Measurements from ENCODE around the gene DBN1.

The DBN1 gene

DNA sequence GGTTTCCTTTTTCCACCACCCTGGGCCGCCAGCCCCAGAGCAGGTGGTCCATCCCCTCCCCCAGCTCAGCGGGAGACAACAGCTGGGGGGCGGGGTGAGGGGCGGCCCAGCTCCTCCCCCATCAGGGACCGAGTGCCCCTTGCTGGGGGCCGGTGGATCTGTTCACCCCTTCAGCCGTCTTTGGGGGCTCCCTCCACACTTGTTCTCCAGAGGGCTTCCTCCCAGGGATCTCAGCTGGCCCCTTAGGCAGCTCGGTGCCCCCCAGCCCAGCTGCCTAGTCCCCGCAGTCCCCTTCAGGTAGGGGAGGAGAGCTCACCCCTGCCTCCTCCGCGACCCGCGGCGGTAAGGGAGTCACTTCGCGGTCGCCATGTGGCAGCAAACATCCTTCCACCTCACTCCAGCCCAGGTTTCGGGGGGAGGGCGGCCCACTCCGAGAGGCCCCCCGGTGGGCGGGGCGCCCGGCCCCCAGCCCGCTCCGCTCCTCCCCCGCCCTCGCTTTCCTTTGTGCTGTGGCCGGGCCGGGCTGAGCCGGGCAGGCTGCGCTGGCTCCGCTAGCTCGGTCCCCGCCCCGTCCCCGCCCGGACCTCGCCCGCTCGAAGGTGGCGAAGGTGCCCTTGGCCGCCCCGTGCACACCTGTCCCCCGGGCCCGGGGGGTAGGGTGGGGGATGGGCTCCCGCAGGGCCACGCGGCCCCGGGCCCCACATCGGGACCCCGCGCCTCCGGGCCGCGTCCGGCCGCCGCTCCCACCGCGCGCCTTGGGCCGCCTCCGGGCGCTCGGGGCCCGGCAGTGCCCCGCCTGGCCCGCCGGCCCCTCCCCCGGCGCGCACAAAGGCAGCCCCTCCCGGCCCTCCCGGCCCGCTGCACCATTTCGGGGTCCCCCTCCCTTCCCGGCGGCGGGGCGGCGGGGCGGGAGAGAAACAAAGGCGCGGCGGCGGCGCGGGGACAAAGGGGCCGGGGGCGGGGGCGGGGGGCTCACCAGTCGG is 683 bp downstream of the DBN1 start:
- peak; percentile 77 for DNase-seq

DNA sequence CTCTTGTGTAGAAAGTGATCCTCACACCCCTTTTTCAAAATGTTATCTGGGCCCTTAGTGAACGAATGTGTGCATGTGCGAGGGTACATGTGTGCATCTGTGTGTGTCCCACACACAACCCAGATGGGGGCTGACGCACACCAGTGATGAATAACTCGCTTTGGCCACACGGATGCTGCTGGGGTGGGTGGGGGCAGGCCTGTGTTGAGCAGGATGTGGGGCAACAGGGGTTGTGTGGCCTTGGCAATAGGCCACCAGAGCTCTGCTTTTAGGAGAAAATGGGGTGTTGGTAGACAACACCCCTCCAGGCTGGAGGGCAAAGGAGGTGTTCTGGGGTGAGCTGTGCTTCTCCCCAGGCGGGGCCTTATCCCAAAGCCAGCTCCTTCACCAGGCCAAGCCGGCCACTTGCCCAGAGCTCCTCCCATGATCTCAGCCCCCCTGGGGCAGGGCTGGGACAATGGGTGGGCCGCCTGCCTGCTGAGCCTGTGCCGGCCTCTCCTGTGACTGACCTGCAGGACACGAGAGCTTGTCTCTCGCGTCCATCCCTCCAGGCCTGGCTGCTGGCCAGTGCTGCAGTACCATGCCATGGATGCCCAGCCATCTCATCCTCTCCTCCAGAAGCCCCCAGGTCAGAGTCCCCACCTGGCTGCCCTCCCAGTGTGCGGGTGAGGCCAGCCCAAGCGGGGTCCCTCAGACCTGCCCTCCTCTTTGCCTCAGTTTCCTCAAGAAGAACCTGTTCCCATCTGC is 1.7 kb downstream of the DBN1 start:
- DNase-seq = no peak

DNA sequence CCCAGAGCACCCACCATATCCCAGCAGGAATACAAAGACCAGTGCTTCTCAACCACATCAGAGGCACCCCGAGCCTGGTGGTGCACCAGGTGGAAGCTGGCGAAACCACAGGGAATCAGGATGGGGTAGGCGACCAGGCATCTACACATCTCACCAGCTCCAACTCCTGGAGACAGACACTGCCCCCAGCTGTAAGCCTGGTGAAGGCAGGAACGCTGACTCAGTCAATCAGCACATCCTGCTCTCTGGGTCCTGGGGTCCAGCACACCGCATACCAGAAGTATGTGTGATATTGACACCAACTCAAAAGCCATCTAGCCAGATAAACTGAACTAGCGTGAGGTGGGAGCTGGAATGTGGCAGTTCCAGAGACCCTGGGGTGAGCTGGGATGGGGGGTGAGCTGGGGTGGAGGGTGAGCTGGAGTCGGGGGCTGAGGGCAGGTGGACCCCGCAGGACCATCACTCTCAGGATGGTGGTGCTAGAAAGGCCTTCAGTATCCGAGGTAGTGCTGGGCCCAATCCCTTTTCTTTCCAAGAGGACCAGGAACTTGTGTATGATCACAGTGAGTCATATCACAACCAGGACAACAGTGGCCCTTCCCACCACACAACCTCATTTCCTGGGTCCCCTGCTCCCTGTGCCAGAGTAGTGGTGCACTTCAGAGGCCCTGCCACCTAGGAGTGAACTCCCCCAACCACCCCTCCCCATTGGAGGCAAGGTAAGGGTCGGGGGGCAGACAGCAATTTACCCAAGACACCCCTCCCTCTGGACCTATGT is 2.5 kb downstream of the DBN1 start:
- DNase-seq = no peak

DNA sequence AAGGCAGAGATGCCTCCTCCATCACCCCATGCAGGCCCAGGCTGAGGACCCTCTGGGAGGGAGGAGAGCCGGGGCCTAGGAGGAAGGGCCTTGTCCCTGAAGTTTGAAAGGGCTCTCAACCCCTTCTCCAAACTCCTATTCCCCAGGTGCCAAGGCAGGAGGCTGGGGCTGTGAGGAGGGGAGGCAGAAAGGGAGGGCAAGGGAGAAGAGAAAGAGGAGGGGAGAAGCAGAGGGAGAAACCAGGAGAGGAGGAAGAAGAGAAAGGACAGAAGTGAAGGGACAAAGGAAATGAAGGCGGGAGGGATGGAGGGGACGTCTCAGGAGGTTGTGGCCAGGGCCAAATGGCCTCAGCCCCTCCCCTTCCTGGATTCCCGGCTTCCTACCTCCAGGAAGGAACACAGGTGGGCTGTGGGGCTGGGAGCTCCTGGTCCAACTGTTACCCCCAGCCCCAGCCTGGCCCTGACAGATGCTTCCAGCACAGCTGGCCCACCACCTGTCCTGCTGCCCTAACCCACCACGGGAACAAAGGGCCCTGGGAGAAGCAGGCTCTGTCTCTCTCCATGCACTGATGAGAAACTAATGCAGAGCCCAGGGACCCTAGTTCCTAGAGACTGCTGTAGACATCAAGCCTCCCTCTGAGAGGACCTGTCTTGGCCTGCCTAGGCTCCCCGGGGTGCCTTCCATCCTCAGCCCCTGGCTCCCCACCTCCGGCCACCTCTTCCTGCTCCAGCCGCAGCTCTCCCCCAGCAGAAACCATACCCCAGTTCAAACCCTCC is 3.5 kb downstream of the DBN1 start:
- peak; percentile 88 for DNase-seq

DNA sequence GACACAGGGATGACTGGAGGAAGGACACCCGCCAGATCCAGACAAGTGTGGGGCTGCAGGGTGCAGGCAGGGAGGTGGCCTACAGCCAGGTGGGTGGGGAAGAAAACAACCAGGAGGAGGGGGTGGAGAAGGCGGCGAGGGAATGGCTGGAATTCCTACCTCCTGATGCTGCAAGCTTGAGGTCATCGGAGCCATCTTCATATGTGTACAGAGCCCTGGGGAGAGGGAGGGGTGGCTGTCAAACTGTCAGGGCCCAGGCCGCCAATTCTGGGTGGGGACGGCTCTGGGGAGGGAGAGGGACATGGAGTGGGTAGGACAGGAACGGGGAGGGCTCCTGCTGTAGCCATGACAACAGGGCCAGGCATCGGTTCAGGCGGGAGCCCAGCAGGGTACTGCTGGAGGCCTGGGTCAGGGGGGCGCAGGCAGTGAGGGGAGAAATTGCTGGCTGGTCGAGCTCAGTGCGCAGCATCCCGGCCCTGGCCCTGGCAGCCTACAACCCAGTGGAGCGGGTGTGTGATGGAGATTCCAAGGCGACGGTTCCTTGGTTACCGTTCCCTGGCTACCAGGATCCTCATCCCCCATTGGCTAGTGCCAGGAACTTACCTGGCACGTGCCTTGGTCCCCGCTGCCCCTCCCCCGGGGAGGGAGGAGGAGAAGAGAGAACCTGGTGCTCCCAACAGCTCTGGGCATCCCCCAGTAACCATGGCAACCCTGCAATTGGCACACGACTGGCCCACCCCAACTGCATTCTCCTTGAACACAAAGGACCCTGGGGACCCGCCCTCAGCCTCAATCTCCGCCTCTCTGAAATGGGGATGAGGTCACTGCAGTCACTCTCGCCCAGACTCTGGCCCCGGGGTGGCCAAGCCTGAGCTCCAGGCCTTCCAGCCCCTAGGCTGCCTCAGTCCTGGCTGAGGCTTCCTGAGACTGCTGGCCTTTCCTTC is 4.5 kb downstream of the DBN1 start:
- DNase-seq = peak; percentile 90

DNA sequence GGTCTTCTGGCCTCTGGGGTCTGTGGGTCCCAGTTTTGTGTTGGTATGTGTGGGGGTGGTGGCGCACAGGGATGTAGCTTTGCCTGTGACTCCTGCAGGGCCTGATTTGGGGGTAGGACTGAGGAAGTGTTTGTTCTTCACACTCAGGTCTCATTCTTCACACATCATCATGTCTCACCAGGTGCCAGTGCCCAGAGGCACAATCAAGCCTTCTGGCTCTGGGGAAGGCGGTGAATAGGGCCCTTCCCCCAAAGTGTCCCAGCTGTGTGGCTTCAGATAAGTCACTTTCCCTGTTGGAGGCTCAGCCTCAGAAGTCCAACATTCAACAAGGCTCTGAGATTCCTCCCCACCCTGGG is 5.1 kb downstream of the DBN1 start:
- DNase-seq = peak; percentile 90

DNA sequence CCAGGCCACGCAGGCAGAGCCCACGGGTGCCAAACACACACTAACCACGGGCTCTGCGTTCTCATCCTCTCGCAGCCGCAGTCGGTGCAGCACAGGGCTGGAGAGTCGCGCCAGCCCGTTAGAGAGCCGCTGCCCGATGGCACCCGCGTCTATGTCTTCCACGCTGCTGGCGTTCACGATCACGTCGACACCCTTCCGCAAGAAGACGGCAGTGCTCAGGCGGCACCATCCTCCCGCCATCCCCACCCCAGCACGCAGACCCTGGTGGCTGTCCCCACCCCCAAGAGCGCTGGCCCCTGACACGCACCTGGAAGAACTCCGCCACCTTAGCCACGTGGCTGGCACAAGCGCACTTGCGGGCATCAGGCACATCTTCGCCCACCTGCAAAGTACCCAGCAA is 6.0 kb downstream of the DBN1 start:
- DNase-seq = no peak

DNA sequence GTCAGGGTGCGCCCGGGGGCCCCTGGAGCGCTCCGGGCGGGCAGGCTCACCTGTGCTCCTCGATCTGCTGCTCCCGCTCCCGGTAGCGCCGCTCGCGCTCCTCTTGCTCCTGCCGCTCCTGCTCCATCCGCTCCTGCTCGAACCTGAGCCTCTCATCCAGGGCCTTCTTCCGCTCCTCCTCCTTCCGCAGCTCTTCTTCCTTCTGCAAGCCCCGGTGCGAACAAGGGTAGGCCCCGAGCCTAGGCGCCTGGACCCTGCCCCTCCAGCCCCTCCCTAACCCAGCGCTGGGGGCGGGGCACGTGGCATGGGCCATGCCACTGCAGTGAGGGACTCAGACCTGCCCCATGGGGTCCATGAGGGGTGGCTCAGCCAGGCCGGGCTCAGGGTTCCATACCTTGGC is 6.6 kb downstream of the DBN1 start:
- no peak for DNase-seq

DNA sequence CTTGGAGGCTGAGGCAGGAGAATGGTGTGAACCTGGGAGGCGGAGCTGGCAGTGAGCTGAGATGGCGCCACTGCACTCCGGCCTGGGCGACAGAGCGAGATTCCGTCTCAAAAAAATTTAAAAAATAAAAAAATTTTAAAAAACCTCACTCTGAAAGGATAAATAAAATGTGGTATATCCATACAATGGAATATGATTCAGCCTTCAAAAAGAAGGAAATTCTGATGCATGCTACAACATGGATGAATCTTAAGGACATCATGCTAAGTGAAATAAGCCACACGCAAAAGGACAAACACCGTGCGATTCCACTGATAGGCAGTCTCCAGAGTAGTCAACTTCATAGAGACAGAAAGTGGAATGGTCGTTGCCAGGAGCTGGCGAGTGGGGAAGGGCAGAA is 8.4 kb downstream of the DBN1 start:
- DNase-seq = no peak

DNA sequence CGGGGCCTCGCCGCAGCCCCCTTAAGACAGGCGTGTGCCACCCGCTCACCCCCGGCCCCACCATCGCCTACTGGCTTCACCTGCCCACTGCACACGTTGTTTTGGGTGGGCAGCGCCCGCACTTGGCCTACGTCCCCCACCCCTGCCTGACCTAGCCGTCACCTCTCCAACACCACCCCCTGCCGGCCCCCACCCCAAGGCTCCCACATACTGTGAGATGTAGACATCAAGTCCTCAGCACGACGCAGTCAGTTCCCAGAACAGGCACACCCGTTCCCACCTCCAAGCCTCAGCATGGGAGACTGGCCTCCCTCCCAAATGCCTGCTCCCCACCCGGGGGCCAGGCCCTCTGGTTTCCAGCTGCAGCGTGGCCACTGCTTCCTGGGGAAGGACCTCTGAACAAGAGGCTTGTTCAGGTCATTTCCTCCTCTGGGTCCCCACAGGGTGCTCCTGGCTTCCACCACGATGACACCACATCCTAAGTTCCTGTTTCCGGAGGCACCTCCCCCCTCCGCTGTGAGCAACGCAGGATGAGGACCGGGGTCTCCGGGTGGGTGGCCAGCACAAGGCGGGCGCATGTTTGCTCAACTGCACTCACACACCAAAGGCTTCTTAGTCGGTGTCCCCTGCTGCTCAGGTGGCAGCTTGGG is 11.3 kb downstream of the DBN1 start:
- no peak for DNase-seq

DNA sequence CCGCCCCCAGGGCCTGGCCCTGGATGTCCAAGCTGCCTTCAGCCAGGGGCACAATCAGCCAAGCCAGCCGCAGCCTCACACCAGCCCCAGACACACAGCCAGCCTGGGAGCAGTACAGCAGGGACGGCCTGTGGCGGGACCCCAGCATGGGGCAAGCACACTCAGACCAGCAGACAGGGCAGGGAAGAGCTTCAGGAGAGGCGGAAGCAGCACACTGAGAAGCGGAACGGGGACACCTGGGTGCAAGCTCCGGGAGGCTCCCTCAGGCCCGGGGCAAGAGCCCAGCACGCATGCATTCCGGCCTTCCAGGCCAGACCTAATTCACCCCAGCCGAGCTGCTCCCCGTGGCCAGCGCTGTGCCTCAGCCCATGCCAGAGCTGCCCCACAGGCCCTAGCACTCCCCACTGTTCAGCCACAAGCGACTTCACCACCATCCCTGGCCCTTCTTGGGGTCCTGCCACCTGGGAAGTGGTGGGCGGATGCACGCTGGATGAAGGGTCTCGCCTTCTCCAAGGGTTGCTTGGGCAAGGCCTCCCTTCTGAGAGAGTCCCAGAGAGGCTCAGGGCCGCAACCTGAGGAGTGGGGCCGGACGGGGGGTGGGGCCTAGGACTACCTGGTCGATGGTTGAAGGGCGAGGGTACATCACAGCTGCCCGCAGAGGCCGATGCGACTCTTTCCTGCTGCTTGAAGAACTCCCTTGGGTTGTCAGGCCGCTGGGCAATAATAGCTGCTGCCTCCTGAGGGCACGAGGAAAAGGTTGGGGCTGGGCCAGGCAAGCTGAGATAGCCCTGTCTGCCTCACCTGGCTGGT is 13.4 kb downstream of the DBN1 start:
- no peak for DNase-seq

DNA sequence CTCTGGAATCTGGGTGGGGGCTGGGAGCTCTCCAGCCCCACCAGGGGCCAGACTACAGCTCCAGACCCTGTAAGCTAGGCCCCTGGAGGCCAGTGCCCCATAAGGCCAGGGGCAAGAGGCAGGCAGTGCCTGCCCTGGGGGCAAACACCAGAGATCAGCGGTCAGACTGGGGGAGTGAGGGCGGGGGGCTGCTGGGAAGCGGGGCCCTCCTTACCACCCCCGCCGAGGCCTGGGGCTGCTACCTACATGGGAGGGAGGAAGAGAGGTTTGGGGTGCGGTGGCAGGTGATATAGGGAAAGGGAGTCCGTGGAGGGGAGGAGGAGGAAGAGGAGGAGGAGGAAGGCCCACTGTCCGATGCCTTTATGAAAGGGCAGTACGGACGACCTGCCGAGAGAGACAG is 14.1 kb downstream of the DBN1 start:
- no peak for DNase-seq

DNA sequence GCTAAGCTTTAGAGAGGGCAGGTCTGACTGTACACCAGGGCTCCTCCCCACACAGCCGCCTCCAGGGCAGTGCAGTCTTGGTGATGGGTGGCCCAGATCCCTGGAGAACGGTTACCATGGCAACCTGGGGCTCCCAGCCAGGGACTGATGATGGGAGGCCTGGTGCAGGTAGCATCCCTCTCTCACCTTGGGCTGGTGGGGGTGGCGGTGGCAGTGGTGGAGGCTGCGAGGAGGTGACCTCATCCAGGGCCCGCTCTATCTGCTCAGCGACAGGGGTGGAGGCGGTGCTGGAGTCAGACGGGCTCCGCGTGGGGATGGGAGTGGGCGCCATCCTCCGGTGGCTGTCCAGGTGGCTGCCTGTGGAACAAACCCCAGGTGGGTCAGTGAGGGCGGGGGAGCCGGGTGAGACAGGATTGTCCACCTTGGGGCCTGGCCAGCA is 14.5 kb downstream of the DBN1 start:
- peak; percentile 54 for DNase-seq

DNA sequence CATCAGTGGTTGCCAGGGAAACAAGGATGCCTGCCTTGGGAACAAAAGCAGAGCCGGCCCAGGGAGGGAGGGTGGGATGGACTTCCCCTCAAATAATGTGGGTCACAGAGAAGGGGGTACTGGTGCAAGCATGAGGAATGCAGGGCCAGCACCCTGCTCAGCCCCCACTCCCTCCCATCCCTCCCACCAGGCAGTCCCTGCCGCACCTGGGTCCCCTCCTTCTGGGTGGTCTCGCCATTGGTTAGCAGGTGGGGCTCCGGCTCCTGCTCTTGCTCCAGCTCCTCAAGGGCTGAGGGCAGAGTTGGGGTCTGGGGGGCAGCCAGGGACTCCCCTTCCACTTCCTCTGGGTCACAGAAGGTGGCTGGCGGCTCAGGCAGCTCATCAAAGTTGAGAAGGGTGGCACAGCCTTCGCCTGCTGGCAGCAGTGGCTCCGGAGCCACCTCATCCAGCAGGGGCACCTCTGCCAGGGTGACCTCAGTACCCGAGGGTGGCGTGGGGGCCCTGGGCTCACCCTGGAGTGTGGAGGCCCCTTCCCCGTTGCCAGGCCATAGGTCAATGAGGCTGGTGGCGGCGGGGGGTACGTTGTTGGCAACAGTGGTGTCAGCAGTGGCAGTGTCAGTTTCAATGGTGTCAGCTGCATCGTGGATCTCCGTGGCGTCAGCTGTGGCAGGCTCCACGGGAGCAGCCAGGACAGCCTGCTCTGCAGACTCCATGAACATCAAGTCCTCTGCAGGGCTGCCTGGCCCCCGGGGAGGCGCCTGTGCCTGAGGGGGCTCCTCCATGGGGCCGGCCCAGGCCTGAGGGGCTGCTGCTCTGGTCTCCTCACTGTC is 15.4 kb downstream of the DBN1 start:
- no peak for DNase-seq

DNA sequence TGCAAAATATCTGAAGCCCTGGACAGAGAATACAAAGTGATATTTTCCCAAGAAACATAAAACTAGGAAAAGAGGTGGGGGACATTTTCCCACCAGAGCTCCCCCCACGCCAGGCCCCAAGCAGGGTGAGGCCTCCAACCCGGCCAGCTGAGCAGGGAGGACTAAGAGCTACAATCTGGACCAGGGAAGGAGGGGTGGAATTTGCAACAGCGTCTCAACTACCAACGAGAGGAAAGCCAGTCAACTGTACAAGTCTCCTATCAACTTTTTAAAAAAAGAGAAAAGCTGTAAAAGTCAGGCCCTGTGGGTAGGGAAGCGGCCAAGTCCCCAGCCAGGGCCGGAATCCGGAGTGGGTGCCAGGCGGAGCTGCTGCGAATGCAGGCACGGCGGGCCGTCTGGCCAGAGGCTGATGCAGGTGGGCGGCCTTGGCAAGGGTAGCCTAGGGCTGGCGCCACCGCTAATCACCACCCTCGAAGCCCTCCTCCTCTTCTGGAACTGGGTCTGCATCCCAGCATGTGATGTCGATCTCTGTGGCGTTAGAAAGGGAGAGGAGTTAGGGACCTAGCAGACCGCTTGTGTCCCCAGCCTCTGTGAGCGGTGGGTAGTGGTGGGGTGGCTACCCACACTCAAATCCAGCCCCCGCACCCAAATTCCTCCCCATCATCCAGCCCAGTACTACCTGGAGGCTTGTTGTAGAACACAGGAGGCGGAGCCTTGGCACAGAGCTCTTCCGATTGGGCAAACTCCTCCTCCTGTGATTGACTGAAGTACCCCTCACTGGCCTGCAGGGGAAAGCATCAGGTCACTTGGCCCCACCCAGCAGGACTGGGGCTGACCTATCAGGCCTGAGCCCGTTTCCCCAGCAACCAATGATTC is 16.2 kb downstream of the DBN1 start:
- peak; percentile 98 for DNase-seq

DNA sequence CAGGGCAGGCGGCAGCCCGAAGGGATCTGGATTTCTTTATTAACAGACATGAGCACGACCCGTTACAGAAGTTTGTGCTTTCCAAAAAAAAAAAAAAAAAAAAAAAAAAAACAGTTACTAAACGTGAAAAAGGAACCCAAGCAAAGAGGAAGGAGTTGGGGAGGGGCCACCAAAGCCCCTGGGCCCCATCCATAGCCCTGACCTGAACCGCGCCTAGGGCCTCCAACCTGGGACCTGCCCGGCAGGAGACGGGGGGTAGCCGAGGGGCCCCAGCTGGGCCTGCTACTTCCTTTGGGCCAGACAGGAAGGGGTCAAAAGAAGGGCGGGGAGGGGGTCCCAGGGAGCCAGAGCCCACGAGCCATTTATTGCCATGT is 16.9 kb downstream of the DBN1 start:
- no peak for DNase-seq

DNA sequence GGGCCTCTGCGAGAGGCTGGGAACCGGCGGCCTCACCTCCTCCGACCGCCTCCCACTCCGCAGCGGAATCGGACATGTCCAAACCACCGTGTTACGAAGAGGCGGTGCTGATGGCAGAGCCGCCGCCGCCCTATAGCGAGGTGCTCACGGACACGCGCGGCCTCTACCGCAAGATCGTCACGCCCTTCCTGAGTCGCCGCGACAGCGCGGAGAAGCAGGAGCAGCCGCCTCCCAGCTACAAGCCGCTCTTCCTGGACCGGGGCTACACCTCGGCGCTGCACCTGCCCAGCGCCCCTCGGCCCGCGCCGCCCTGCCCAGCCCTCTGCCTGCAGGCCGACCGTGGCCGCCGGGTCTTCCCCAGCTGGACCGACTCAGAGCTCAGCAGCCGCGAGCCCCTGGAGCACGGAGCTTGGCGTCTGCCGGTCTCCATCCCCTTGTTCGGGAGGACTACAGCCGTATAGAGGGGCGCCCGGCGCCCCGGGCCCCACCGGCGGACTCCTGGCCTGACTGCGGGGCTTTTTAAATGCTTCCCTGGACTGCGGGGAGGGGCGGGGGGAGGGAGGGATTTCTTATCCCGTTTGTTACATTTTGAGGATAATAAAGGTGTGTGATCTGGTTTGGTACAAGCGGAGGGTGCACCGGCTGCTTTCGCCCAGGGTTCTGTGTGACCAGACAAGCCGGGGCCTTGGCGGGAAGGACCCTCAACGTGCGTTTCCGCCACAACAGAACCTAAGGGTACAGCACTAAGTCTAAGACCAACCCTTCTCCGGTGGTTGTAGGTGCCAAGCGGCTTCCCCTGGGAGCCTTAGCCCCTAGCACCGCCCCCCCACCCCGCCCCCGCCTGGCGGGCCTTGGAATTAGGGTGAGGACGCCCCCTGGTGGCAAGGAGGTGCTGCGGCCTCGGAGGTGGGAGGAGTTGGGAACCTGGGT is 17.5 kb downstream of the DBN1 start:
- DNase-seq = peak; percentile 98

Measured in NCI-H69 (cell line).